GM12873 (cell line): ENCODE measurements around the gene DPP6.
A peak's percentile ranks its signal among the peaks of the same experiment; 100 is the strongest.

ENCODE experiments used
- TF ChIP-seq, protein P1 (sequence below): IDR thresholded peaks from 2 replicates; pipeline ENCODE4 v1.5.1; 2012; ENCODE audit warnings: low read depth, mild to moderate bottlenecking, moderate library complexity, low read length, control low read depth; ENCODE audit not compliant: insufficient read depth; ENCODE audit errors: missing control alignments

DPP6 gene

GRCh38 chr7:154684666-154685563, 632.7 kb downstream of the DPP6 start:
- TF ChIP-seq, protein P1, sequence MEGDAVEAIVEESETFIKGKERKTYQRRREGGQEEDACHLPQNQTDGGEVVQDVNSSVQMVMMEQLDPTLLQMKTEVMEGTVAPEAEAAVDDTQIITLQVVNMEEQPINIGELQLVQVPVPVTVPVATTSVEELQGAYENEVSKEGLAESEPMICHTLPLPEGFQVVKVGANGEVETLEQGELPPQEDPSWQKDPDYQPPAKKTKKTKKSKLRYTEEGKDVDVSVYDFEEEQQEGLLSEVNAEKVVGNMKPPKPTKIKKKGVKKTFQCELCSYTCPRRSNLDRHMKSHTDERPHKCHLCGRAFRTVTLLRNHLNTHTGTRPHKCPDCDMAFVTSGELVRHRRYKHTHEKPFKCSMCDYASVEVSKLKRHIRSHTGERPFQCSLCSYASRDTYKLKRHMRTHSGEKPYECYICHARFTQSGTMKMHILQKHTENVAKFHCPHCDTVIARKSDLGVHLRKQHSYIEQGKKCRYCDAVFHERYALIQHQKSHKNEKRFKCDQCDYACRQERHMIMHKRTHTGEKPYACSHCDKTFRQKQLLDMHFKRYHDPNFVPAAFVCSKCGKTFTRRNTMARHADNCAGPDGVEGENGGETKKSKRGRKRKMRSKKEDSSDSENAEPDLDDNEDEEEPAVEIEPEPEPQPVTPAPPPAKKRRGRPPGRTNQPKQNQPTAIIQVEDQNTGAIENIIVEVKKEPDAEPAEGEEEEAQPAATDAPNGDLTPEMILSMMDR, result no peak

DNA sequence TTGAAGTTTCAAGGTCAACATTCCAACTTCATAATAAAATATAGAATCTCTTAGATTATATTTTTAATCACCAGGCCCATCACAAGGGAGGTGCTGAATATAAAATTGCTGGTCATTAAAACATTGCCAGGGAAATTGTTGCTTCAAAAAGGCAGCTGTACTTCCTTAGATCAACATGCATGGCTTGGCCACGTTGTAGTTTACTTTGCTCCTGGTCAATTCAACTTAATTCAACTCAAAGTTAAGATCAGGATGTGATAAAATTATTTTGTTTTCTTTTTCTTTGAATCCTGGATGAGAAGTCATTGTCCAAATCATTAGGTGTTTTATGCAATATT, 633.3 kb downstream of the DPP6 start:
- TF ChIP-seq, protein P1, result no peak

- TF ChIP-seq, protein P1, result no peak
Observed at GRCh38 chr7:154686305-154686704, 634.1 kb downstream of the DPP6 start.

DNA sequence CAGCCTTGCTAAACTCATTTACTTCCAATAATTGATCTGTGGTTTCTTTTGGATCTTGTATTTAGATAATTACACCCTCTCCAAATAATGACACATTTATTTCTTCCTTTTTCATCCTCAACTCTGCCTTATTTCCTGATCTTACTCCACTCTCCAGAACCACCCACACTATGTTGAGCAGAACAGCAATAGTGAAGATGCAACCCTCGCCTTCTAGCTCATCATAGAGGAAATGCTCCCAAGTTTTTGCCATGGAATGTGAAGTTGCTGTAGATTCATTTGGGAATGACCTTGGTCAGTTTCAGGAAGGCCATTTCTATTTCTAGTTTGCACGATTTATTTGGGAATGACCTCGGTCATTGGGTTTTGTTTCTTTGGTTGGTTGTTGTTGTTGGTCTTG, 636.8 kb downstream of the DPP6 start:
- TF ChIP-seq, protein P1, result no peak

DNA sequence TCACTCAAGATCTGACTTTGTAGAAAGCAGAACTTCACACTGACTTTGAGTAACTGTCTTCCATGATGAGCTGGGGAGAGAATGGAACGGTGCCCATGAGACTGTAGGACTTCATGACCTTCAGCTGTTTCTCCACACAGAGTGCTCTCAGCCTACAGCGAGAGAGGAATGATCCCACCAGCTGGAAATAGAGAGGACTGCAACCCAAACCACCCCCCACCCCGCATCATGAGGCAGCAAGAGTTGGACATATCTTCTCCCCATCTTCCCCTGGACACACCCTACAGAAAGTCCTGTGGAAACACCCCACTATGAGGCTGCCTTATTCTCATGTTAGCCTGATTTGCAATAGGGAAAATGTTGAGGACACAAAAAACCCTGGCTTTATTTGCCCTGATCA, 638.2 kb downstream of the DPP6 start:
- TF ChIP-seq, protein P1, result no peak

- TF ChIP-seq, protein P1, result peak; percentile 15
Observed at GRCh38 chr7:154693661-154694060, 641.5 kb downstream of the DPP6 start.

DNA sequence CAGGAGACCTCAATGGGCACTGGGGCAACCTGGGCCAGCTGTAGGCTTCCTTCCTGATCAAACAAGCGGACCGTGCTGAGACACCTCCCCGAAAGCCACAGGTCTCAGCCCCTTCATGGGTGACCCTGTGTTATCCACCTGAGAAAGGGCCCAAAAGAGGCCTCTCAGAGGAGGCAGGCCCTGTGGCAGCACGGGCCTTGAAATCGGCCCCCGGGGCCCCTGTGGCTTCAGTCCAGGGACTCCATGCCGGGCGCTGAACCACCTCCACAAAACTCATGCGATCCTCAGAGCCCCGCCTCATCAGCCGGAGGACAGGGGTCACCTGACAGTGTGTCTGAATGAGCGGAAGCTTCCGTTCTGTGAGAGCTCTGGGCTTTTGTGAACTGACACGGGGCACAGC, 643.6 kb downstream of the DPP6 start:
- TF ChIP-seq, protein P1, result no peak
